SU-DHL-6 (cell line): ENCODE measurements around the gene ZNF627.
A peak's percentile ranks its signal among the peaks of the same experiment; 100 is the strongest.
"Not testable (repeated sequence)": the region's sequence is repeated elsewhere in the genome, so short reads cannot be mapped to it uniquely, and the experiment has no call there.

Experiments used
- H2AFZ ChIP-seq: fragments of 200-600 bp; sonication (generic); 2 replicates; pipeline ENCODE4 v1.6.1; 2014; ENCODE audit warnings: low read depth, mild to moderate bottlenecking, moderate library complexity, mixed read lengths, antibody characterized with exemption, low read length; ENCODE audit not compliant: severe bottlenecking
- H3F3A ChIP-seq: fragments of 200-600 bp; shearing (Covaris generic); 2 replicates; pipeline ENCODE4 v1.6.0; 2016; ENCODE audit warnings: antibody characterized with exemption, mild to moderate bottlenecking; ENCODE audit not compliant: insufficient read depth
- H3K27ac ChIP-seq: fragments of 200-600 bp; sonication (generic); 2 replicates; pipeline ENCODE4 v1.5.1; 2016; ENCODE audit warnings: low read depth, mild to moderate bottlenecking, low read length, moderate library complexity, mixed read lengths
- H3K27me3 ChIP-seq: fragments of 200-600 bp; sonication (generic), shearing (Covaris generic); 2 replicates; pipeline ENCODE4 v1.6.0; 2014; ENCODE audit warnings: mild to moderate bottlenecking, low read length
- H3K36me3 ChIP-seq: fragments of 200-600 bp; sonication (generic); 2 replicates; pipeline ENCODE4 v1.6.1; 2014; ENCODE audit warnings: mild to moderate bottlenecking, low read length, mixed read lengths
- H3K4me2 ChIP-seq: fragments of 300-600, 200-600 bp; shearing (Covaris generic), sonication (generic); 2 replicates; pipeline ENCODE4 v1.6.0; 2014; ENCODE audit warnings: low read length, low read depth, mild to moderate bottlenecking; ENCODE audit not compliant: poor library complexity, severe bottlenecking
- H3K4me3 ChIP-seq: fragments of 200-600 bp; sonication (generic); 2 replicates; pipeline ENCODE4 v1.5.1; 2014; ENCODE audit warnings: antibody characterized with exemption, low read length, mild to moderate bottlenecking, mixed read lengths; ENCODE audit not compliant: insufficient read depth, poor library complexity, severe bottlenecking
- H3K79me2 ChIP-seq: fragments of 200-600 bp; sonication (generic); 2 replicates; pipeline ENCODE4 v1.6.1; 2014; ENCODE audit warnings: mild to moderate bottlenecking, low read length, moderate library complexity; ENCODE audit not compliant: insufficient read depth
- H3K9ac ChIP-seq: fragments of 200-600 bp; sonication (generic); 2 replicates; pipeline ENCODE4 v1.7.0; 2014; ENCODE audit warnings: mild to moderate bottlenecking, low read length
- H3K9me2 ChIP-seq: fragments of 200-600 bp; sonication (generic); replicated peaks from 2 replicates; pipeline ENCODE4 v1.6.1; 2014; ENCODE audit warnings: low read length; ENCODE audit not compliant: insufficient read depth
- H3K9me3 ChIP-seq: fragments of 200-600 bp; sonication (generic); 2 replicates; pipeline ENCODE4 v1.6.1; 2014; ENCODE audit warnings: low read length, mixed read lengths; ENCODE audit not compliant: insufficient read depth
- H4K20me1 ChIP-seq: fragments of 200-600 bp; sonication (generic); 2 replicates; pipeline ENCODE4 v1.6.1; 2014; ENCODE audit warnings: low read depth, mild to moderate bottlenecking, antibody characterized with exemption, low read length, moderate library complexity, mixed read lengths
- CTCF ChIP-seq: fragments of 200-600 bp; sonication (generic); IDR thresholded peaks from one replicate; pipeline ENCODE4 v1.5.1; 2017; ENCODE audit warnings: antibody characterized with exemption, mild to moderate bottlenecking, low read length, moderate library complexity; ENCODE audit not compliant: insufficient read depth, poor library complexity, severe bottlenecking
- EZH2phosphoT487 ChIP-seq: fragments of 200-600 bp; sonication (generic), shearing (Covaris generic); conservative IDR thresholded peaks from 2 replicates; pipeline ENCODE4 v1.6.1; 2018; ENCODE audit warnings: mild to moderate bottlenecking, antibody characterized with exemption, low read length, moderate library complexity, mixed read lengths

The ZNF627 gene

GRCh38 chr19:11596156-11596555, 1.1 kb upstream of the ZNF627 start:
- Histone ChIP-seq H3K9me2 (no peaks in the 10 kb centered on the region), H3K4me2 (no peak overlapping the region), H3K4me3 (no peak overlapping the region), H3K9ac (no peak overlapping the region), H3K27me3 (no peaks in the 10 kb centered on the region), H3K9me3 (no peaks in the 10 kb centered on the region), H3K27ac (no peak overlapping the region), H2AFZ (no peak overlapping the region), H3F3A (no peaks in the 10 kb centered on the region; the same call in 1 of the 2 replicates), H3K36me3 (no peaks in the 10 kb centered on the region), H4K20me1 (no peaks in the 10 kb centered on the region), H3K79me2 (peaks cover 19% of the 10 kb centered on the region)
- TF ChIP-seq EZH2phosphoT487 = no peak
- TF ChIP-seq CTCF = no peak

- TF ChIP-seq CTCF (no peak), EZH2phosphoT487 (no peak)
- no peak overlapping the region for H2AFZ ChIP-seq
Observed at GRCh38 chr19:11598103-11598483, 810 bp downstream of the ZNF627 start.

GRCh38 chr19:11598746-11599145, 1.5 kb downstream of the ZNF627 start:
- H3K9me2 ChIP-seq = no peaks in the 10 kb centered on the region
- H3K9me3 ChIP-seq = no peaks in the 10 kb centered on the region
- H4K20me1 ChIP-seq = no peaks in the 10 kb centered on the region
- peak overlapping the region; percentile 74 for H3K4me2 ChIP-seq
- no peak for TF ChIP-seq EZH2phosphoT487
- TF ChIP-seq CTCF = no peak
- no peak overlapping the region for H3K27ac ChIP-seq
- H3K27me3 ChIP-seq = no peaks in the 10 kb centered on the region
- no peak overlapping the region for H3K9ac ChIP-seq
- peaks cover 24% of the 10 kb centered on the region for H3K79me2 ChIP-seq
- H3F3A ChIP-seq = no peaks in the 10 kb centered on the region; the same call in 1 of the 2 replicates
- no peak overlapping the region for H3K4me3 ChIP-seq
- H3K36me3 ChIP-seq = no peaks in the 10 kb centered on the region; the same call in 1 of the 2 replicates
- no peak overlapping the region for H2AFZ ChIP-seq

More at GRCh38 chr19:11598103-11598483, 810 bp downstream of the ZNF627 start:
- Histone ChIP-seq H3K36me3 (no peaks in the 10 kb centered on the region), H4K20me1 (no peaks in the 10 kb centered on the region), H3K79me2 (peaks cover 22% of the 10 kb centered on the region), H3K9ac (peak overlapping the region; percentile 82), H3F3A (no peaks in the 10 kb centered on the region; the same call in 1 of the 2 replicates), H3K4me2 (peak overlapping the region; percentile 74), H3K9me3 (no peaks in the 10 kb centered on the region), H3K9me2 (no peaks in the 10 kb centered on the region), H3K27ac (peak overlapping the region; percentile 33; the same call in 1 of the 2 replicates), H3K27me3 (no peaks in the 10 kb centered on the region), H3K4me3 (peak overlapping the region; percentile 83)

- not testable (repeated sequence) for H4K20me1 ChIP-seq, H3F3A ChIP-seq, H3K27me3 ChIP-seq, H3K27ac ChIP-seq, H3K4me2 ChIP-seq, H3K9me2 ChIP-seq, H3K4me3 ChIP-seq, H2AFZ ChIP-seq, H3K9ac ChIP-seq, H3K36me3 ChIP-seq, H3K9me3 ChIP-seq
- peaks cover 24% of the 10 kb centered on the region for H3K79me2 ChIP-seq
Observed at GRCh38 chr19:11599704-11600103, 2.4 kb downstream of the ZNF627 start.
